Neural cell (in vitro differentiated cells): ENCODE data around the gene MROH2A. TPM values are rescaled to one million over a fixed set of nuclear protein-coding genes. Genes with fewer than 3 reads are reported as not detected.

Experiments used
- H2AFZ ChIP-seq: fragments of 200-600, 300-800 bp; sonication (generic), shearing (Covaris generic); 2 replicates; pipeline ENCODE4 v1.6.0; 2014; ENCODE audit warnings: low read depth, mild to moderate bottlenecking, antibody characterized with exemption, low read length, moderate library complexity
- H3F3A ChIP-seq: fragments of 200-600 bp; shearing (Covaris generic); 2 replicates; pipeline ENCODE4 v1.6.1; 2016; ENCODE audit warnings: mild to moderate bottlenecking, moderate library complexity, mixed read lengths, antibody characterized with exemption, low read length; ENCODE audit not compliant: insufficient read depth, poor library complexity, severe bottlenecking
- H3K27ac ChIP-seq: fragments of 200-600, 300-800 bp; sonication (generic), shearing (Covaris generic); 2 replicates; pipeline ENCODE4 v1.5.1; 2014; ENCODE audit warnings: mild to moderate bottlenecking, low read length, moderate library complexity
- H3K27me3 ChIP-seq: fragments of 300-800, 200-600 bp; sonication (generic), shearing (Covaris generic); 2 replicates; pipeline ENCODE4 v1.6.0; 2014; ENCODE audit warnings: mild to moderate bottlenecking, low read depth, low read length, moderate library complexity; ENCODE audit not compliant: insufficient read depth
- H3K36me3 ChIP-seq: fragments of 300-800, 200-600 bp; sonication (generic), shearing (Covaris generic); 2 replicates; pipeline ENCODE4 v1.5.1; 2014; ENCODE audit warnings: mild to moderate bottlenecking, antibody characterized with exemption, low read length, moderate library complexity; ENCODE audit not compliant: insufficient read depth
- H3K4me2 ChIP-seq: fragments of 300-800, 200-600 bp; sonication (generic), shearing (Covaris generic); 2 replicates; pipeline ENCODE4 v1.6.0; 2014; ENCODE audit warnings: mild to moderate bottlenecking, low read length
- H3K4me3 ChIP-seq: fragments of 300-800, 200-600 bp; sonication (generic), shearing (Covaris generic); 2 replicates; pipeline ENCODE4 v1.5.1; 2014; ENCODE audit warnings: mild to moderate bottlenecking, low read length, moderate library complexity
- H3K79me2 ChIP-seq: fragments of 200-600 bp; shearing (Covaris generic); replicated peaks from 2 replicates; pipeline ENCODE4 v1.6.0; 2014; ENCODE audit warnings: mild to moderate bottlenecking, low read length, moderate library complexity; ENCODE audit not compliant: insufficient read depth
- H3K9ac ChIP-seq: fragments of 300-800, 200-600 bp; sonication (generic), shearing (Covaris generic); 2 replicates; pipeline ENCODE4 v1.6.1; 2016; ENCODE audit warnings: mild to moderate bottlenecking, low read length, mixed read lengths
- H3K9me2 ChIP-seq: fragments of 200-600 bp; shearing (Covaris generic); 2 replicates; pipeline ENCODE4 v1.6.1; 2016; ENCODE audit warnings: mild to moderate bottlenecking, low read length, mixed read lengths; ENCODE audit not compliant: insufficient read depth
- H3K9me3 ChIP-seq: fragments of 200-600, 300-800 bp; sonication (generic), shearing (Covaris generic); 2 replicates; pipeline ENCODE4 v1.6.1; 2016; ENCODE audit warnings: mild to moderate bottlenecking, mixed run types, low read length, moderate library complexity, mixed read lengths
- H4K20me1 ChIP-seq: fragments of 200-600 bp; shearing (Covaris generic); 2 replicates; pipeline ENCODE4 v1.6.1; 2016; ENCODE audit warnings: mild to moderate bottlenecking, mixed run types; ENCODE audit not compliant: insufficient read depth
- CTCF ChIP-seq: fragments of 450-650 bp; IDR thresholded peaks from 2 replicates; pipeline ENCODE4 v1.5.1; 2014; ENCODE audit warnings: antibody characterized with exemption, mild to moderate bottlenecking, moderate library complexity; ENCODE audit not compliant: poor library complexity, severe bottlenecking
- EP300 ChIP-seq: fragments of 450-650 bp; conservative IDR thresholded peaks from 2 replicates; pipeline ENCODE4 v1.6.1; 2014; ENCODE audit warnings: antibody characterized with exemption, mild to moderate bottlenecking, moderate library complexity; ENCODE audit not compliant: poor library complexity, severe bottlenecking
- EZH2 ChIP-seq: fragments of 200-600, 300-800 bp; shearing (Covaris generic), sonication (generic); IDR thresholded peaks from 2 replicates; pipeline ENCODE4 v1.6.1; 2014; ENCODE audit warnings: antibody characterized with exemption, low read length, borderline replicate concordance, mild to moderate bottlenecking; ENCODE audit not compliant: insufficient read depth, poor library complexity, severe bottlenecking
- MXI1 ChIP-seq: fragments of 450-650 bp; conservative IDR thresholded peaks from 2 replicates; pipeline ENCODE4 v1.6.1; 2014; ENCODE audit warnings: antibody characterized with exemption, mild to moderate bottlenecking; ENCODE audit not compliant: poor library complexity, severe bottlenecking
- POLR2AphosphoS5 ChIP-seq: IDR thresholded peaks from 2 replicates; pipeline ENCODE4 v1.6.1; 2012
- RAD21 ChIP-seq: fragments of 450-650 bp; conservative IDR thresholded peaks from 2 replicates; pipeline ENCODE4 v1.6.1; 2014; ENCODE audit warnings: antibody characterized with exemption, mild to moderate bottlenecking, moderate library complexity
- REST ChIP-seq: IDR thresholded peaks from 2 replicates; pipeline ENCODE4 v1.6.1; 2012; ENCODE audit warnings: borderline replicate concordance
- SMC3 ChIP-seq: fragments of 450-650 bp; conservative IDR thresholded peaks from 2 replicates; pipeline ENCODE4 v1.6.1; 2014; ENCODE audit warnings: antibody characterized with exemption, mild to moderate bottlenecking, moderate library complexity; ENCODE audit not compliant: poor library complexity
- TAF1 ChIP-seq: IDR thresholded peaks from 2 replicates; pipeline ENCODE4 v1.6.1; 2012; ENCODE audit warnings: low read depth
- polyA plus RNA-seq: library from polyadenylated mRNA; depleted of rRNA; stranded (reverse); fragments of >200 nt; gene quantifications from 2 replicates; pipeline ENCODE4 v1.2.3, GENCODE V29; 2014

The MROH2A gene
- polyA plus RNA-seq, 1 donor from 2014 or later: not detected

GRCh38 chr2:233839447-233839820 lies 61.3 kb downstream of the MROH2A start:
- no peaks in the 10 kb centered on the region for H3K36me3 ChIP-seq
- H4K20me1 ChIP-seq: no peaks in the 10 kb centered on the region
- H3F3A ChIP-seq: no peaks in the 10 kb centered on the region
- no peaks in the 10 kb centered on the region for H3K27me3 ChIP-seq
- TF ChIP-seq EZH2: no peak
- TF ChIP-seq MXI1: no peak
- TF ChIP-seq REST: no peak
- no peak for TF ChIP-seq TAF1
- TF ChIP-seq EP300: no peak
- no peak for TF ChIP-seq CTCF
- TF ChIP-seq POLR2AphosphoS5: no peak
- TF ChIP-seq RAD21: no peak
- no peak for TF ChIP-seq SMC3
- peaks cover 4% of the 10 kb centered on the region for H3K79me2 ChIP-seq
- no peak overlapping the region for H3K4me3 ChIP-seq
- H3K27ac ChIP-seq: no peak overlapping the region
- H3K4me2 ChIP-seq: no peak overlapping the region
- H3K9ac ChIP-seq: no peak overlapping the region
- H2AFZ ChIP-seq: no peak overlapping the region
- no peaks in the 10 kb centered on the region for H3K9me2 ChIP-seq
- H3K9me3 ChIP-seq: no peaks in the 10 kb centered on the region

GRCh38 chr2:233840520-233840919 lies 62.4 kb downstream of the MROH2A start:
- H3K36me3 ChIP-seq: no peaks in the 10 kb centered on the region
- no peaks in the 10 kb centered on the region for H3K27me3 ChIP-seq
- no peak overlapping the region for H3K4me3 ChIP-seq
- TF ChIP-seq CTCF (no peak), MXI1 (no peak), REST (no peak)
- H3K9me3 ChIP-seq: no peaks in the 10 kb centered on the region
- no peak overlapping the region for H3K9ac ChIP-seq
- H4K20me1 ChIP-seq: no peaks in the 10 kb centered on the region
- no peak overlapping the region for H2AFZ ChIP-seq
- no peaks in the 10 kb centered on the region for H3F3A ChIP-seq
- H3K27ac ChIP-seq: no peak overlapping the region
- peaks cover 4% of the 10 kb centered on the region for H3K79me2 ChIP-seq
- H3K9me2 ChIP-seq: no peaks in the 10 kb centered on the region
- H3K4me2 ChIP-seq: no peak overlapping the region
